ENCODE results near the gene PRKAR1B. TPM values are rescaled to one million over a fixed set of nuclear protein-coding genes. Genes with fewer than 3 reads are reported as not detected.

Gene PRKAR1B
- total RNA-seq, 1 experiment from 2014 or later = 35.3 TPM

DNA sequence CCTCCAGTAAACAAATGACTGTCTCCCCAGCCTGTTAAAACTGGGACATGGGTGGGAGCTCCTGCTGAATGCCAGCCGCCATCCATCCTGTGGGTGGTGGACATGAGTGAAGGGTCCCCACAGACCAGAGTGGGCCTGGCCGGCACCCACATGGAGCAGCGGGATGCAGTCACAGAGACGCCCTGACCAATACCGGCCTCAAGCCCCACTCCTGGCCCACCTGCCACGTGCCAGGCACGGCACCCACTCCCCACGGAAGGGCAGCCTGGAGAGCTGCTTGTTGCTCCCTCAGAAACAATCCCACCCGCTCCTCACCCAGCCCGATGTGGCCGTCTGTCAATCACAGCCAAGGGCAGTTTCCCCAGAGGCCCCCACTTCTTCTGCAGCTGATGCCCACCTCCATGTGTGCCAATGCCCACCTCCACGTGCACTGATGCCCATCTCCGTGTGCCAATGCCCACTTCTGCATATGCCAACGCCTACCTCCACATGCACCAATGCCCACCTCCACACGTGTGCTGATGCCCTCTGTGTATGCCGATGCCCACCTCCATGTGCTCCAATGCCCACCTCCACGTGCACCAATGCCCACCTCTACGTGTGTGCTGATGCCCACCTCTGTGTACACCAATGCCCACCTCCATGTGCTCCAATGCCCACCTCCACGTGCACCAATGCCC lies 43.4 kb downstream of the PRKAR1B start:
- in situ Hi-C loops (cut with HindIII; ENCODE audit: low pct_unique_long_range_greater_than_20kb, low sequenced_read_pairs) = no loop called here
- DNase-seq (ENCODE audit: low read depth) = no peak

DNA sequence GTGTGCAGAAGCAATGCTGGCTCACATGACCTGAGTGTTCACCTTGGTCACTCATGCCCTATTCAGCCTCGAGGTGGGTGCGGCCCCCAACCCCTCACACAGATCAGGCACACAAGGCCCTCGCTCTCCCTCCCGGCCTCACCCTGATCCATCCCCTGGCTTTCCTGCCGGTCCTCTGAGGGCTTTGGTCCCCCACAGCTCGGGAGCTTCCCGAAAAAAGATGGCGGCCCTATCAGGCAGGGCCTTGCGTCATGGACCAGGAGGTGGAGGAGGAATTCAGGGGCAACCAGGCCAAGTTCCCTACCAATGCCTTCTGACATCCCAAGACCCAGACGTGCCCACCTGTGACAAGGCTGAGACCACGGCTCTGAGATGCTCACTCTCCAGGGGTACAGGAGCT lies 44.3 kb downstream of the PRKAR1B start:
- in situ Hi-C loops (cut with HindIII; ENCODE audit: low pct_unique_long_range_greater_than_20kb, low sequenced_read_pairs) = no loop called here

DNA sequence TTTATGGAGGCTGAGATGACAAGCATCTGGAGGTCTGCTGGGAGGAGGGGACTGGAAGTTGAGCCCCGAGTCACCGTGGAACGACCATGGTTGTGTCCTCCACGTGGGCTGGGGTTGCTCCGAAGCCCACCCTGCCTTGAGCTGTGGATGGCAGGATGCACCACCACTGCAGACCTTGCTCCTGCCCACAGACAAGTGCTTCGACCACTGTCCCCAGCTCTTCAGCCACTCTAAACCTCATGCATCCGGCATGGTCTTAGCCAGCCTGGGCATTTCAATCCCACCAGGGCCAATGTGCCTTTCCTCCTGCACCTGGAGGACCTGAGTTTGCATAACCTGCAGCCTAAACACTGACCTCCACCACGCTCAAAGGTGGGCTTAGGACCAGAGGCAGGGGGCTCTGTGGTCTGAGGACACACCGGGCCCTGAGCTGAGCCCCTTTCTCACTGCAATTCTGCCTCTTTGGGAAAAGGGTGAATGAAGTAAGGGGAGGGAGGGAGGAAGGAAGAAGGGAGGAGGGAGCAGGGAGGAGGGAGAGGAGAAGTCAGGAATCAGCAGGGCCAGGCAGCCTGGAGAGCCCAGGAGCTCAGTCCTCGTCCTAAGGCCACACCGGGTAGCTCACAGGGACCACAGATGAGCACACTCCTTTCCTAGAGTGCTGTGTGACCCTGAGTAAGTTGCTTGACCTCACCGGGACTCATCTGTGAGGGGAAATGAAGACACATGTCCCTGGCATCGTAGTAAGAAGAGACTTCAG lies 45.4 kb downstream of the PRKAR1B start:
- in situ Hi-C loops (cut with HindIII; ENCODE audit: low pct_unique_long_range_greater_than_20kb, low sequenced_read_pairs) = no loop called here
- DNase-seq (ENCODE audit: low read depth) = no peak

More for the DNA sequence above, 44.3 kb downstream of the PRKAR1B start:
- no peak for DNase-seq (ENCODE audit: low read depth)

DNA sequence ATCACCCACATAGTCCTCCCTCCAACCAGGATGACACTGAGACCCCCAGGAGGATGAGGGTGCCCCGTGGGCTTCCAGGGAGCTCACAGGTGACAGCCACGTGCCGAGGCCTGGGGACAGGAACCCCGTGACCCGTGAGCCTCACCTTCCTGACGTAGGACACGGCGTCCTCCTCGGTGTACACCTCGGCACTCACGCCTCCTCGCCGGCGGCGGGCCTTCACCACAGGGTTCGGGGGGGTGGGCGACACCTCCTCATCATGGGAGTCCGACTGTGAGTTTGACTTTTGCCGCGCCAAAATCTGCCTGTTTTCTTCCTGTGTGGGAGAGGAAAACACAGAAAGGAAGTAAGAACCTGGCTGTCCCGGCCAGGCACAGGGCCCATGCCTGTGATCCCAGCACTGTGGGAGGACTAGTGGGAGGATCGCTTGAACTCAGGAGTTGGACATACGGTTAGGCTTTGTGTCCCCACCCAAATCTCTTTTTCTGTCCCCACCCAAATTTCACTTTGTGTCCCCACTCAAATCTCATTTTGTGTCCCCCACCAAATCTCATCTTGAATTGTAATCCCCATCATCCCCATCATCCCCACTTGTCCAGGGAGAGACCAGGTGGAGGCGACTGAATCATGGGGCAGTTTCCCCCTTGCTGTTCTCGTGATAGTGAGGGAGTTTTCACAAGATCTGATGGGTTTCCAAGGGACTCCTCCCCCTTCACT lies 46.5 kb downstream of the PRKAR1B start:
- DNase-seq (ENCODE audit: low read depth) = no peak
- in situ Hi-C loops (cut with HindIII; ENCODE audit: low pct_unique_long_range_greater_than_20kb, low sequenced_read_pairs) = no loop called here

DNA sequence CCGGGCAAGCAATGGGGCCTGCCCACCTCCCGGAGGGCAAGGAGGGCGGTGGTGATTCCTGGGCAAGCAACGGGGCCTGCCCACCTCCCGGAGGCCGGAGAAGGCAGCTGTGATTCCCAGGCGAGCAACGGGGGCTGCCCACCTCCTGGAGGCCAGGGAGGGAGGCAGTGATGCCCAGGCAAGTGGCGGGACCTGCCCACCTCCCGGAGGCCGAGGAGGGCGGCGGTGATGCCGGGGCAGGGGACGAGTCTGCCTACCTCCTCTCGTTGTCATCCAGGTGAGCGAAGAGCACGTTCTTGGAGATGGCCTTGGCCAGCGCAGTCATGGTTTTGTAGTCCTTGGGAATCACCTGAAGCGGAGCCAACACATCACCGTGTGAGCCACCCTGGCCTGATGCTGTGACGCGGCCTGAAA lies 50.1 kb downstream of the PRKAR1B start:
- no peak for DNase-seq (ENCODE audit: low read depth)
- in situ Hi-C loops (cut with HindIII; ENCODE audit: low pct_unique_long_range_greater_than_20kb, low sequenced_read_pairs) = no loop called here

- in situ Hi-C loops (cut with HindIII; ENCODE audit: low pct_unique_long_range_greater_than_20kb, low sequenced_read_pairs) = no loop called here
Measured at GRCh38 chr7:676246-676971, 50.7 kb downstream of the PRKAR1B start.

DNA sequence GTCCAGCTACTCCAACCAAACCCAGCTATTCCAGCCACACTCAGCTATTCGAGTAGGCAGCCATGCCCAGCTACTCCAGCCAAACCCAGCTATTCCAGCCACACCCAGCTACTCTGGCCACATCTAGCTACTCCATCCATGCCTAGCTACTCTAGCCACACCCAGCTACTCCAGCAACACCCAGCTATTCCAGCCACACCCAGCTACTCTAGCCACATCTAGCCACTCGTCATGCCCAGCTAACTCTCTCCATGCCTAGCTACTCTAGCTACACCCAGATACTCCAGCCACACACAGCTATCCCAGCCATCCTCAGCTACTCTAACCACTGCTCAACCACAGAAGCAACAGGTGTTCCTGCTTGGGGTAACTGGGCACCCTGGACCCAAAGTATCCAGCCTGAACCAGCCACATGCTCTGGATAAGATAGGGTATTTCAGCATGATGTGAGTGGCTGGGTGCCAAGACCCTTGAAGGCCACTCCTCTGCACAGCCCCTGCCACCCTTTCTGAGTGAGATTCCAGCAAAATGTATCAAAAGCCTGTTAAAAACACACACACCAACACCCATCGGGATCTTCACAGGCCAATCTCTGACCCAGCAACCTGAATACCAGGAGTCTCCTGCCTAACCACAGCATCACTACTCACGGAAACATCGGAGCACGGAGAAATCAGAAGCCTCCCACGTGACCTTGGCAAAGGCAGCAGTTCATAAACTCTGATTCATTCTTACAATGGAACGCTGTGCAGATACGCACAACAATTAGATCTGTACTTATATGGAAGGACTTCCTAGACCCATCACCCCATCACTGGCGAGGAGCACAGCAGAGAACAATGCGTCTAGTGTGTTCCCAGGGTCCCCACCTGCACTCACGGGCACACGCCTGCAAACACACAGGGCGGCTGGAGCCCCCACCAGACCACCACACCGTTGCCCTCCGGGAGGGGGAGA lies 52.3 kb downstream of the PRKAR1B start:
- in situ Hi-C loops (cut with HindIII; ENCODE audit: low pct_unique_long_range_greater_than_20kb, low sequenced_read_pairs) = no loop called here
- no peak for DNase-seq (ENCODE audit: low read depth)

More at GRCh38 chr7:676246-676971, 50.7 kb downstream of the PRKAR1B start:
- no peak for DNase-seq (ENCODE audit: low read depth)

- in situ Hi-C loops (cut with HindIII; ENCODE audit: low pct_unique_long_range_greater_than_20kb, low sequenced_read_pairs) = no loop called here
- no peak for DNase-seq (ENCODE audit: low read depth)
Measured at GRCh38 chr7:673681-674453, 53.2 kb downstream of the PRKAR1B start.

GRCh38 chr7:672891-673290 lies 54.2 kb downstream of the PRKAR1B start:
- DNase-seq (ENCODE audit: low read depth) = no peak
- in situ Hi-C loops (cut with HindIII; ENCODE audit: low pct_unique_long_range_greater_than_20kb, low sequenced_read_pairs) = no loop called here

DNA sequence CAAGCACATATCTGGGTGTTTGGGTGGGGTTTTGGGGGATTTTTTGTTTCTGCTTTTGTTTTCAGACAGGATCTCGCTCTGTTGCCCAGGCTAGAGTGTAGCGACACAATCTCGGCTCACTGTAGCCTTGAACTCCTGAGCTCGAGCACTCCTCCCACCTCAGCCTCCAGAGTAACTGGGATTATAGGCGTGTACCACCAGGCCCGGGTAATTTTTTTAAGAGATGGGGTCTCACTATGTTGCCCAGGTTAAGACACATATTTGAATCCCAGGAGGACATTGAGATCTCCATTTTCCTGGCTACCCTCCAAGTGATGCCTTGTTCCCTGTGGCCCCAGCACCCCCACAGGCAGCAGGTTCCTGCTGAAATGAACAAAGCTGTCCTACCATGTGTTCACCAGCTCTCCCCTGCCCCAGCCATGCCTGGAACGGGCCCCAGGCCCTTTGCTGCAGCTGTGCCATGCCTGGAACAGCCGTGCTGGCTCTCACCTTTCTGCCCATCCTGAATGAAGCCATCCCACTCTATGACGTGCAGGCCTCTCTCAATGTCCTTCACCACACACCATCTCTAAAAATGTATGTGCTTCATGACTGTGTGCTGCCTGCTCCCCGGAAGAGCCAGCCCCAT lies 55.6 kb downstream of the PRKAR1B start:
- in situ Hi-C loops (cut with HindIII; ENCODE audit: low pct_unique_long_range_greater_than_20kb, low sequenced_read_pairs) = no loop called here
- DNase-seq (ENCODE audit: low read depth) = no peak

- in situ Hi-C loops (cut with HindIII; ENCODE audit: low pct_unique_long_range_greater_than_20kb, low sequenced_read_pairs) = no loop called here
- no peak for DNase-seq (ENCODE audit: low read depth)
Measured at GRCh38 chr7:670501-671390, 56.3 kb downstream of the PRKAR1B start.

DNA sequence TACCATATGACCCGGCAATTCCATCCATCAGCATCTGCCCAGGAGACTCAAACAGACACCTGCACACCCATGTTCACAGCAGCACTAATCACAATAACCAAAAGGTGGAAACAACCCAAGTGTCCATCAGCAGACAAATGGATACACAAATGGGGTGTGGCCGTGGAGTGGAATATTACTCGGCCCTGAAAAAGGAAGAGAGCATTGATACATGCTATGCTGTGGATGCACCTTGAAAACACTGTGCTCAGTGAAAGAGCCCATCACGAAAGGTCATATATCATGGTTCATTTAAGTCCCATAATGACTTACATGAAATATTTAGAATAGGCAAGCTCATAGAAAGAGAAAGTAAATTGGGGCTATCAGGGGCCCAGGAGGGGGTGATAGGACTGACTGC lies 58.1 kb downstream of the PRKAR1B start:
- no peak for DNase-seq (ENCODE audit: low read depth)
- in situ Hi-C loops (cut with HindIII; ENCODE audit: low pct_unique_long_range_greater_than_20kb, low sequenced_read_pairs) = no loop called here

DNA sequence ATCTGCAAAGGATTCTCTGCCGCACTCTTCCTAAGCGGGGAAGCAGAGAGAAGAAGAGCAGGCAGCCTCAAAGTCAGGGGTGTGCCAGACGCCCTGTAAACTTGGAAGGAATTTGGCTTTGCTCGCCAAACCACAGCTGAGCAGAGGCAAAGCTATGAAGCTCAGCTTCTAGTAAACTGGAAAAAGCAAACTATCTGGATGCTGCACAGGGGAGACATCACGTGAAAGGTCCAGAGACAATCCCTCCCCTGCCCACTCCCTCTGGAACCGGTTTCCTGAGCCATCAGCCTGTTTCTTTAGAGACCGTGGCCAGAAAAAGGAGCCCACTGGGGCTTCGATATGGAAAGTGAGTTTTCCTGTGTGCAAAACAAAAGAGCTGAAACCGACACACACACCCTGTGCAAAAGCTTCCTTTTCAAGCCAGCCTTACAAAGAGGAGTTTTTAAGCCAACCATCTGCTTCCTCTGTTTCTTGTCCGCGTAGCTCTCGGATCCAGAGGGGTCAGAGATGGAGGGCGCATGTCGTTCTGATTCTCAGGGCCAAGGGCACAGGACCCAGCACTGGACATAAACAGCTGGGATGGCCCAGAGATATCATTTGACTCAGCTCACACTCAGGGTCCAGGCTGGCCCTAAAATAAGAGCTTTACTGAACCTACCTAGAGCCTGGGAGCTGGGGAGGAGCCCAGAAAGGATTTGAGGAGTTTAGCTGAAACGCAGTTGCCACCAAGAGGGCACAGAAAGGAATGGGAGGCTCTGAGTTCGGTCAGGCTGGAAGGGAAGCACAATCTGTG lies 58.7 kb downstream of the PRKAR1B start:
- DNase-seq (ENCODE audit: low read depth) = no peak
- in situ Hi-C loops (cut with HindIII; ENCODE audit: low pct_unique_long_range_greater_than_20kb, low sequenced_read_pairs) = no loop called here

DNA sequence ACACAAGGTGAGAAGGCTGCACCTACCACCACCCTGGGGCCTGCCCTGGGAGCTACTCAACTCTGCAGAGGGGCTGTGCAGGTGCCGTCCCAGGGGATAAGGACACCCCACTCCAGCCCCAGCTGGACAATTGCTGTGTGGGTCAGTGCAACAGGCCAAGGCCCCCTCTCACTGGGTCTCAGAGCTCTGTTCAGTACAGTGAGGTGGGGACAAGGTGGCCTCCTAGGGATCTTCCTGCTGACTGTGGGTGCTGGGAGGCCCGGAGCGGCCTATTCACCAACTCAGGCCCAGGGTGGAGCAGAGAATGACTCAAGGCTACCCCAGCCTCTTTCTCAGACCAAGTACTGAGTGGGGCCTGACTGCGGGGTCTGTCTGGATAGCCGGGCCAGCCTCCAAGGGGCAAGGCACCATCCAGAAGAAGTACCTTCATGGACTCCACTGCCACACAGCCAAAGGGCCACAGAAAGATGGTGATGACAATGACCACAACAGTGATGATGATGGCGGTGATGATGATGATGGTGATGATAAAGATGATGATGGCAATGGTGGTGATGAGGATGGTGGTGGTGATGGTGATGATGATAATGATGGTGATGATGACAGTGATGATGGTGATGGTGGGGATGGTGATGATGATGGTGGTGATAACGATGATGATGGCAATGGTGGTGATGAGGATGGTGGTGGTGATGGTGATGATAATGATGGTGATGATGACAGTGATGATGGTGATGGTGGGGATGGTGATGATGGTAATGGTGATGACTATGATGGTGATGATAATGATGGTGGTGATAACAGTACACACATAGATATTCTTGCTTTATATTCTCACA lies 60.4 kb downstream of the PRKAR1B start:
- in situ Hi-C loops (cut with HindIII; ENCODE audit: low pct_unique_long_range_greater_than_20kb, low sequenced_read_pairs) = no loop called here
- DNase-seq (ENCODE audit: low read depth) = no peak

Data from Caki2 (cell line).